ENCODE data around the gene ETNK2. TPM values are rescaled to one million over a fixed set of nuclear protein-coding genes. Genes with fewer than 3 reads are reported as not detected.

Gene ETNK2
- total RNA-seq, 1 experiment from 2014 or later: 21.9 TPM

- Histone ChIP-seq H3K36me3 (ENCODE audit: control insufficient read depth, insufficient read depth, low read length) (no peaks in the 10 kb centered on the region; the same call in 1 of the 2 replicates), H3K27me3 (replicated peaks; ENCODE audit: control insufficient read depth, insufficient read depth, low read length) (no peaks in the 10 kb centered on the region), H3K4me3 (ENCODE audit: low read depth, low read length) (no peak within 1 kb of the TSS), H3K9me3 (no peaks in the 10 kb centered on the region), H3K4me1 (peaks cover 23% of the 10 kb centered on the region)
- Mint-ChIP-seq H3K36me3 (ENCODE audit: insufficient read depth, unreplicated experiment) (no peaks in the 10 kb centered on the region), H3K4me3 (ENCODE audit: unreplicated experiment) (no peak within 1 kb of the TSS), H3K9me3 (ENCODE audit: unreplicated experiment) (peaks cover 11% of the 10 kb centered on the region), H3K27ac (ENCODE audit: unreplicated experiment) (no peak within 1 kb of the TSS), H3K4me1 (ENCODE audit: low read depth, unreplicated experiment) (peaks cover 17% of the 10 kb centered on the region), H3K27me3 (ENCODE audit: insufficient read depth, unreplicated experiment) (no peaks in the 10 kb centered on the region)
- no peak for TF ChIP-seq CTCF (IDR thresholded peaks at IDR 0.05; ENCODE audit: insufficient read depth in 1 of 2, low read depth in 1 of 2, low read length in 1 of 2, severe bottlenecking in 1 of 2, unreplicated experiment in 1 of 2)
- intact Hi-C loops (cut with micrococcal nuclease; ENCODE audit: unreplicated experiment): no loop called here
- no peak for DNase-seq
- POLR2A ChIA-PET: no interaction called here
- CTCF ChIA-PET: interaction anchor here (0.6 to 1.1 kb wide), 2 partner anchors 34 to 614 kb away, joined by 3 to 4 read pairs; no protein-coding TSS in a partner anchor
- no TSS peak for BruUV-seq (replicated peaks)
These were observed 44.4 kb upstream of the ETNK2 start, which contains the start of gene KISS1 for GRCh38 chr1:204196068-204196795. Gene KISS1, minus strand, starts transcription at chr1:204196491. Its CDS starts 3,615 bp downstream, at chr1:204192876.

GRCh38 chr1:204194771-204195170 lies 42.9 kb upstream of the ETNK2 start:
- Mint-ChIP-seq H3K27ac (ENCODE audit: unreplicated experiment) (no peak overlapping the region), H3K4me1 (ENCODE audit: low read depth, unreplicated experiment) (peaks cover 10% of the 10 kb centered on the region), H3K9me3 (ENCODE audit: unreplicated experiment) (peaks cover 11% of the 10 kb centered on the region), H3K27me3 (ENCODE audit: insufficient read depth, unreplicated experiment) (no peaks in the 10 kb centered on the region), H3K4me3 (ENCODE audit: unreplicated experiment) (no peak overlapping the region), H3K36me3 (ENCODE audit: insufficient read depth, unreplicated experiment) (no peaks in the 10 kb centered on the region)
- H3K36me3 ChIP-seq (ENCODE audit: control insufficient read depth, insufficient read depth, low read length): no peaks in the 10 kb centered on the region
- CTCF ChIA-PET: no interaction called here
- POLR2A ChIA-PET: no interaction called here
- intact Hi-C loops (cut with micrococcal nuclease; ENCODE audit: unreplicated experiment): no loop called here
- H3K9me3 ChIP-seq: no peaks in the 10 kb centered on the region
- H3K4me1 ChIP-seq: peaks cover 32% of the 10 kb centered on the region
- H3K4me3 ChIP-seq (ENCODE audit: low read depth, low read length): no peak overlapping the region
- H3K27me3 ChIP-seq (replicated peaks; ENCODE audit: control insufficient read depth, insufficient read depth, low read length): no peaks in the 10 kb centered on the region
- TF ChIP-seq CTCF (IDR thresholded peaks at IDR 0.05; ENCODE audit: insufficient read depth in 1 of 2, low read depth in 1 of 2, low read length in 1 of 2, severe bottlenecking in 1 of 2, unreplicated experiment in 1 of 2): no peak
- DNase-seq: no peak
- BruUV-seq (replicated peaks): no TSS peak

GRCh38 chr1:204194080-204194479 lies 42.2 kb upstream of the ETNK2 start:
- peaks cover 11% of the 10 kb centered on the region for H3K9me3 Mint-ChIP-seq (ENCODE audit: unreplicated experiment)
- no peak overlapping the region for H3K4me3 Mint-ChIP-seq (ENCODE audit: unreplicated experiment)
- no peak for DNase-seq
- no TSS peak for BruUV-seq (replicated peaks)
- ChIA-PET CTCF (no interaction called here), POLR2A (no interaction called here)
- intact Hi-C loops (cut with micrococcal nuclease; ENCODE audit: unreplicated experiment): no loop called here
- Histone ChIP-seq H3K27me3 (replicated peaks; ENCODE audit: control insufficient read depth, insufficient read depth, low read length) (no peaks in the 10 kb centered on the region), H3K4me3 (ENCODE audit: low read depth, low read length) (no peak overlapping the region), H3K9me3 (no peaks in the 10 kb centered on the region), H3K4me1 (peaks cover 35% of the 10 kb centered on the region), H3K36me3 (ENCODE audit: control insufficient read depth, insufficient read depth, low read length) (no peaks in the 10 kb centered on the region)
- H3K27me3 Mint-ChIP-seq (ENCODE audit: insufficient read depth, unreplicated experiment): no peaks in the 10 kb centered on the region
- TF ChIP-seq CTCF (IDR thresholded peaks at IDR 0.05; ENCODE audit: insufficient read depth in 1 of 2, low read depth in 1 of 2, low read length in 1 of 2, severe bottlenecking in 1 of 2, unreplicated experiment in 1 of 2): no peak
- no peak overlapping the region for H3K27ac Mint-ChIP-seq (ENCODE audit: unreplicated experiment)
- H3K4me1 Mint-ChIP-seq (ENCODE audit: low read depth, unreplicated experiment): peaks cover 10% of the 10 kb centered on the region
- no peaks in the 10 kb centered on the region for H3K36me3 Mint-ChIP-seq (ENCODE audit: insufficient read depth, unreplicated experiment)
